Testis (tissue), 2 donors: ENCODE results near the gene CNNM2.

Experiments used
- POLR2A ChIP-seq: fragments of 450-650 bp; IDR thresholded peaks from one replicate; pipeline ENCODE4 v1.6.1; 2017; ENCODE audit warnings: antibody characterized with exemption, mild to moderate bottlenecking, moderate library complexity
- TF ChIP-seq, protein P1 (sequence below), 3 experiments: fragments of 450-650 bp in 2 of 3; fragments of 200-600 bp in 1 of 3; sonication (generic) in 1 of 3; IDR thresholded peaks; one replicate each; pipeline ENCODE4 v1.5.1; 2016 to 2019; ENCODE audit warnings: antibody characterized with exemption in 3 of 3, mild to moderate bottlenecking in 2 of 3, moderate library complexity in 1 of 3

DNA sequence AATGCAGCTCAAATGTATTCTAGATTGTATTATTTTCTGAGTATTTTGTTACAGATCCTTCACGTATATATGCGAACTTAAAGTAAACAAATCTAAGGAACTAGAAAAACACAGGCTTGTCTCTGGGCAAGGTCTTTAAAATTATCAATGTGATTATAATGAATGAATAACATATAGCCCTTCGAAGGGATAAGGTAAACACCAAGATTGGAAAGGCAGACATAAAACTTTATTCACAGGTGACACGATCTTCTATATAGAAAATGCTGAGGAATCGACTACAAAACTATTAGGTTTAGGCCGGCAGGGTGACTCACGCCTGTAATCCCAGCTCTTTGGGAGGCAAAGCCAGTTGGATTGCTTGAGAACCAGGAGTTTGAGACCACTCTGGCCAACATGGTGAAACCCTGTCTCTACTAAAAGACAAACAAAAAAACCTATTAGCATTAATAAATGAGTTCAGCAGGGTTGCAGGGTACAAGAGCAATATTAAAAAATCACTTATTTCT lies 80.4 kb downstream of the CNNM2 start:
- TF ChIP-seq, protein P1, sequence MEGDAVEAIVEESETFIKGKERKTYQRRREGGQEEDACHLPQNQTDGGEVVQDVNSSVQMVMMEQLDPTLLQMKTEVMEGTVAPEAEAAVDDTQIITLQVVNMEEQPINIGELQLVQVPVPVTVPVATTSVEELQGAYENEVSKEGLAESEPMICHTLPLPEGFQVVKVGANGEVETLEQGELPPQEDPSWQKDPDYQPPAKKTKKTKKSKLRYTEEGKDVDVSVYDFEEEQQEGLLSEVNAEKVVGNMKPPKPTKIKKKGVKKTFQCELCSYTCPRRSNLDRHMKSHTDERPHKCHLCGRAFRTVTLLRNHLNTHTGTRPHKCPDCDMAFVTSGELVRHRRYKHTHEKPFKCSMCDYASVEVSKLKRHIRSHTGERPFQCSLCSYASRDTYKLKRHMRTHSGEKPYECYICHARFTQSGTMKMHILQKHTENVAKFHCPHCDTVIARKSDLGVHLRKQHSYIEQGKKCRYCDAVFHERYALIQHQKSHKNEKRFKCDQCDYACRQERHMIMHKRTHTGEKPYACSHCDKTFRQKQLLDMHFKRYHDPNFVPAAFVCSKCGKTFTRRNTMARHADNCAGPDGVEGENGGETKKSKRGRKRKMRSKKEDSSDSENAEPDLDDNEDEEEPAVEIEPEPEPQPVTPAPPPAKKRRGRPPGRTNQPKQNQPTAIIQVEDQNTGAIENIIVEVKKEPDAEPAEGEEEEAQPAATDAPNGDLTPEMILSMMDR (IDR thresholded peaks at IDR 0.05), result no peak
- TF ChIP-seq POLR2A, result no peak
